ENCODE data around the gene EMP1.

Gene EMP1

DNA sequence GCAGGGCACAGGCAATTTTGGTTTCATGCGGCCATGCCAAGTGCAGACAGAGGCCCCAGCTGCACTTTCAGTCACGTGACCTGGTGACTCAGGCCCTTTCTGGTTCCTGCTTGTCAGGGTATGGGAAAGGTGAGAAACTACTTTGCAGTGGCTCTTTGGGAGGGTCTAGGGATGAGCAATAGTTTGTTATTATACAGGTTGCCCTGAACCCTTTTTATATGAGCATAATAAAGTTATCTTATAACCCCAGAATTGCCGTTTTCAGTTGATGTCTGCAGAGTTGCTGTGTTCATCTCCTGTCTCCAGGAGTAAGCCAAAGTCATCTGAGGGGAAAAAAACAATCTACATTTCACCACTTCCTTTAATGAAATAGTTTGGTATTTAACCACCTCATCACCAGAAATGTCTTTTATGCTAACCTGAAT, 30.9 kb upstream of the EMP1 start:
- no peak for TF ChIP-seq TAF1 (IDR thresholded peaks at IDR 0.05; ENCODE audit: borderline replicate concordance, insufficient read depth, low read length)
- no peak for TF ChIP-seq FOXP2 (optimal IDR thresholded peaks at IDR 0.05; ENCODE audit: borderline replicate concordance, extremely low read depth, extremely low read length, insufficient read depth)
- no peak for TF ChIP-seq SIN3A (IDR thresholded peaks at IDR 0.05; ENCODE audit: borderline replicate concordance, insufficient read depth, low read length)

- TF ChIP-seq REST (IDR thresholded peaks at IDR 0.05; ENCODE audit: insufficient read depth in 1 of 2, low read depth in 2 of 2, low read length in 2 of 2) (no peak), SIN3A (IDR thresholded peaks at IDR 0.05; ENCODE audit: borderline replicate concordance, insufficient read depth, low read length) (no peak), POLR2AphosphoS5 (IDR thresholded peaks at IDR 0.05; ENCODE audit: low read depth, low read length) (no peak), TAF1 (IDR thresholded peaks at IDR 0.05; ENCODE audit: borderline replicate concordance, insufficient read depth, low read length) (no peak), FOXP2 (optimal IDR thresholded peaks at IDR 0.05; ENCODE audit: borderline replicate concordance, extremely low read depth, extremely low read length, insufficient read depth) (no peak)
Observed at GRCh38 chr12:13167226-13167625, 29.3 kb upstream of the EMP1 start.

GRCh38 chr12:13167906-13168305, 28.6 kb upstream of the EMP1 start:
- no peak for TF ChIP-seq SIN3A (IDR thresholded peaks at IDR 0.05; ENCODE audit: borderline replicate concordance, insufficient read depth, low read length)
- no peak for TF ChIP-seq POLR2AphosphoS5 (IDR thresholded peaks at IDR 0.05; ENCODE audit: low read depth, low read length)
- TF ChIP-seq REST (IDR thresholded peaks at IDR 0.05; ENCODE audit: insufficient read depth in 1 of 2, low read depth in 2 of 2, low read length in 2 of 2): no peak
- no peak for TF ChIP-seq TAF1 (IDR thresholded peaks at IDR 0.05; ENCODE audit: borderline replicate concordance, insufficient read depth, low read length)
- TF ChIP-seq FOXP2 (optimal IDR thresholded peaks at IDR 0.05; ENCODE audit: borderline replicate concordance, extremely low read depth, extremely low read length, insufficient read depth): no peak

GRCh38 chr12:13169272-13169671, 27.3 kb upstream of the EMP1 start:
- TF ChIP-seq SIN3A (IDR thresholded peaks at IDR 0.05; ENCODE audit: borderline replicate concordance, insufficient read depth, low read length) (no peak), POLR2AphosphoS5 (IDR thresholded peaks at IDR 0.05; ENCODE audit: low read depth, low read length) (no peak), FOXP2 (optimal IDR thresholded peaks at IDR 0.05; ENCODE audit: borderline replicate concordance, extremely low read depth, extremely low read length, insufficient read depth) (no peak), REST (IDR thresholded peaks at IDR 0.05; ENCODE audit: insufficient read depth in 1 of 2, low read depth in 2 of 2, low read length in 2 of 2) (no peak), TAF1 (IDR thresholded peaks at IDR 0.05; ENCODE audit: borderline replicate concordance, insufficient read depth, low read length) (no peak)

GRCh38 chr12:13170892-13171490, 25.5 kb upstream of the EMP1 start:
- TF ChIP-seq SIN3A (IDR thresholded peaks at IDR 0.05; ENCODE audit: borderline replicate concordance, insufficient read depth, low read length) (no peak), TAF1 (IDR thresholded peaks at IDR 0.05; ENCODE audit: borderline replicate concordance, insufficient read depth, low read length) (no peak), FOXP2 (optimal IDR thresholded peaks at IDR 0.05; ENCODE audit: borderline replicate concordance, extremely low read depth, extremely low read length, insufficient read depth) (no peak), POLR2AphosphoS5 (IDR thresholded peaks at IDR 0.05; ENCODE audit: low read depth, low read length) (no peak)
